Measurements from ENCODE around the gene DOCK2.
"Not testable (repeated sequence)": the region's sequence is repeated elsewhere in the genome, so short reads cannot be mapped to it uniquely, and the experiment has no call there.

The DOCK2 gene

GRCh38 chr5:169749295-169749694 is 112.2 kb downstream of the DOCK2 start:
- Histone ChIP-seq H3K9me3 (ENCODE audit: control insufficient read depth, insufficient read depth, low read length) (no peaks in the 10 kb centered on the region), H3K36me3 (ENCODE audit: control insufficient read depth, low read length) (peaks cover 95% of the 10 kb centered on the region), H3K27me3 (ENCODE audit: control insufficient read depth, low read length) (no peaks in the 10 kb centered on the region), H3K4me1 (ENCODE audit: control insufficient read depth, low read length) (no peaks in the 10 kb centered on the region), H3K79me2 (ENCODE audit: control insufficient read depth, low read length) (no peaks in the 10 kb centered on the region), H3K4me3 (ENCODE audit: low read length) (no peak overlapping the region), H3K4me2 (ENCODE audit: low read length) (no peak overlapping the region), H3K27ac (ENCODE audit: low read depth, low read length) (no peak overlapping the region), H3K9me2 (replicated peaks; ENCODE audit: control insufficient read depth, low read length) (no peaks in the 10 kb centered on the region), H4K20me1 (ENCODE audit: control insufficient read depth, insufficient read depth, low read depth, low read length) (peaks cover 5% of the 10 kb centered on the region; the same call in 1 of the 2 replicates), H3F3A (ENCODE audit: control insufficient read depth, insufficient read depth) (no peaks in the 10 kb centered on the region)
- TF ChIP-seq EZH2phosphoT487 (IDR thresholded peaks at IDR 0.05; ENCODE audit: borderline replicate concordance, low read length) (no peak), CTCF (IDR thresholded peaks at IDR 0.05; ENCODE audit: low read depth, low read length, poor library complexity, severe bottlenecking) (no peak)

GRCh38 chr5:169751490-169751889 is 114.4 kb downstream of the DOCK2 start:
- Histone ChIP-seq H4K20me1 (ENCODE audit: control insufficient read depth, insufficient read depth, low read depth, low read length) (peaks cover 5% of the 10 kb centered on the region; the same call in 1 of the 2 replicates), H3K27me3 (ENCODE audit: control insufficient read depth, low read length) (no peaks in the 10 kb centered on the region), H3K79me2 (ENCODE audit: control insufficient read depth, low read length) (no peaks in the 10 kb centered on the region), H3K4me3 (ENCODE audit: low read length) (no peak overlapping the region), H3F3A (ENCODE audit: control insufficient read depth, insufficient read depth) (no peaks in the 10 kb centered on the region), H3K4me2 (ENCODE audit: low read length) (no peak overlapping the region), H3K4me1 (ENCODE audit: control insufficient read depth, low read length) (no peaks in the 10 kb centered on the region), H3K36me3 (ENCODE audit: control insufficient read depth, low read length) (peaks cover 82% of the 10 kb centered on the region), H3K9me3 (ENCODE audit: control insufficient read depth, insufficient read depth, low read length) (no peaks in the 10 kb centered on the region), H3K9me2 (replicated peaks; ENCODE audit: control insufficient read depth, low read length) (no peaks in the 10 kb centered on the region), H3K27ac (ENCODE audit: low read depth, low read length) (no peak overlapping the region)
- no peak for TF ChIP-seq CTCF (IDR thresholded peaks at IDR 0.05; ENCODE audit: low read depth, low read length, poor library complexity, severe bottlenecking)
- no peak for TF ChIP-seq EZH2phosphoT487 (IDR thresholded peaks at IDR 0.05; ENCODE audit: borderline replicate concordance, low read length)

- not testable (repeated sequence) for H3K27ac ChIP-seq (ENCODE audit: low read depth, low read length); H3K27me3 ChIP-seq (ENCODE audit: control insufficient read depth, low read length); H3F3A ChIP-seq (ENCODE audit: control insufficient read depth, insufficient read depth); H3K79me2 ChIP-seq (ENCODE audit: control insufficient read depth, low read length); H3K4me1 ChIP-seq (ENCODE audit: control insufficient read depth, low read length); H3K9me2 ChIP-seq (replicated peaks; ENCODE audit: control insufficient read depth, low read length); H4K20me1 ChIP-seq (ENCODE audit: control insufficient read depth, insufficient read depth, low read depth, low read length); H3K4me3 ChIP-seq (ENCODE audit: low read length); H3K4me2 ChIP-seq (ENCODE audit: low read length); H3K9me3 ChIP-seq (ENCODE audit: control insufficient read depth, insufficient read depth, low read length)
- H3K36me3 ChIP-seq (ENCODE audit: control insufficient read depth, low read length) = peaks cover 72% of the 10 kb centered on the region
These were observed 115.5 kb downstream of the DOCK2 start for GRCh38 chr5:169752566-169752965.

- TF ChIP-seq EZH2phosphoT487 (IDR thresholded peaks at IDR 0.05; ENCODE audit: borderline replicate concordance, low read length) = no peak
- no peak for TF ChIP-seq CTCF (IDR thresholded peaks at IDR 0.05; ENCODE audit: low read depth, low read length, poor library complexity, severe bottlenecking)
- Histone ChIP-seq H3K79me2 (ENCODE audit: control insufficient read depth, low read length) (no peaks in the 10 kb centered on the region), H3K36me3 (ENCODE audit: control insufficient read depth, low read length) (peaks cover 66% of the 10 kb centered on the region), H3K9me2 (replicated peaks; ENCODE audit: control insufficient read depth, low read length) (no peaks in the 10 kb centered on the region), H3K9me3 (ENCODE audit: control insufficient read depth, insufficient read depth, low read length) (no peaks in the 10 kb centered on the region), H3F3A (ENCODE audit: control insufficient read depth, insufficient read depth) (no peaks in the 10 kb centered on the region), H3K4me2 (ENCODE audit: low read length) (no peak overlapping the region), H3K27ac (ENCODE audit: low read depth, low read length) (no peak overlapping the region), H3K27me3 (ENCODE audit: control insufficient read depth, low read length) (no peaks in the 10 kb centered on the region), H3K4me1 (ENCODE audit: control insufficient read depth, low read length) (no peaks in the 10 kb centered on the region), H4K20me1 (ENCODE audit: control insufficient read depth, insufficient read depth, low read depth, low read length) (peaks cover 5% of the 10 kb centered on the region; the same call in 1 of the 2 replicates), H3K4me3 (ENCODE audit: low read length) (no peak overlapping the region)
These were observed 116.7 kb downstream of the DOCK2 start for GRCh38 chr5:169753795-169754194.

All from DOHH2 (cell line).